A673 (cell line): ENCODE results near the gene SNX30. TPM values are rescaled to one million over a fixed set of nuclear protein-coding genes. Genes with fewer than 3 reads are reported as not detected.

Source experiments
- BruUV-seq: library from RNA; stranded (reverse); fragments of 400-500 nt; replicated peaks from 2 replicates; lab custom pipeline; 2021; lab: Mats Ljungman, UMichigan
- CTCF ChIA-PET: fragments of 300-600 bp; sonication (Branson Sonifier 250); formaldehyde crosslinking; loops from one replicate; lab custom pipeline; 2022; ENCODE audit warnings: antibody characterized with exemption; lab: Charles Lee
- POLR2A ChIA-PET: fragments of 300-600 bp; sonication (Branson Sonifier 250); formaldehyde crosslinking; loops from one replicate; lab custom pipeline; 2022; ENCODE audit warnings: antibody characterized with exemption; ENCODE audit not compliant: low non-redundant PET; lab: Charles Lee
- DNase-seq: peaks from one replicate; pipeline ENCODE4 v3.0.0-alpha.2; 2015; ENCODE audit warnings: low spot score
- H3K27ac ChIP-seq: fragments of 200-600 bp; sonication (generic); 2 replicates; pipeline ENCODE4 v1.5.1; 2016; ENCODE audit warnings: mixed run types, low read depth, mild to moderate bottlenecking, mixed read lengths, antibody characterized with exemption, low read length; ENCODE audit not compliant: poor library complexity, severe bottlenecking
- H3K27me3 ChIP-seq: fragments of 200-600 bp; sonication (generic); replicated peaks from 2 replicates; pipeline ENCODE4 v1.6.1; 2017; ENCODE audit warnings: mixed run types, low read depth, mild to moderate bottlenecking, mixed read lengths, antibody characterized with exemption, low read length; ENCODE audit not compliant: insufficient read depth, poor library complexity
- H3K36me3 ChIP-seq: fragments of 200-600 bp; sonication (generic); 2 replicates; pipeline ENCODE4 v1.6.1; 2016; ENCODE audit warnings: mixed run types, mild to moderate bottlenecking, mixed read lengths, antibody characterized with exemption, low read length; ENCODE audit not compliant: insufficient read depth, poor library complexity, severe bottlenecking
- H3K4me1 ChIP-seq: fragments of 200-600 bp; sonication (generic); 2 replicates; pipeline ENCODE4 v1.6.1; 2017; ENCODE audit warnings: mixed run types, mild to moderate bottlenecking, mixed read lengths, antibody characterized with exemption, low read length; ENCODE audit not compliant: insufficient read depth, poor library complexity, severe bottlenecking
- H3K4me3 ChIP-seq: fragments of 200-600 bp; sonication (generic); 2 replicates; pipeline ENCODE4 v1.5.1; 2016; ENCODE audit warnings: low read depth, mixed run types, mild to moderate bottlenecking, mixed read lengths, low read length; ENCODE audit not compliant: poor library complexity, severe bottlenecking
- H3K9me3 ChIP-seq: fragments of 200-600 bp; sonication (generic); 2 replicates; pipeline ENCODE4 v1.6.1; 2016; ENCODE audit warnings: mixed run types, low read depth, mild to moderate bottlenecking, mixed read lengths, antibody characterized with exemption, low read length; ENCODE audit not compliant: poor library complexity, severe bottlenecking
- CTCF ChIP-seq: fragments of 300-800, 200-600 bp; sonication (generic); conservative IDR thresholded peaks from 2 replicates; pipeline ENCODE4 v1.5.1; 2017; ENCODE audit warnings: low read depth, mild to moderate bottlenecking, antibody characterized with exemption, low read length, moderate library complexity, mixed read lengths
- EZH2 ChIP-seq: fragments of 200-600 bp; sonication (generic); IDR thresholded peaks from 2 replicates; pipeline ENCODE4 v1.6.1; 2017; ENCODE audit warnings: borderline replicate concordance, low read depth, mild to moderate bottlenecking, mixed read lengths, antibody characterized with exemption, low read length; ENCODE audit not compliant: poor library complexity, severe bottlenecking
- intact Hi-C: fragments of 100-400 bp; cut with micrococcal nuclease; formaldehyde crosslinking; loops from one replicate; pipeline ENCODE4 v1.10.0; 2022; ENCODE audit not compliant: unreplicated experiment
- total RNA-seq: library from RNA; stranded (reverse); gene quantifications from 2 replicates; pipeline ENCODE4 v1.2.3, GENCODE V29; 2021

Gene SNX30
- total RNA-seq, 1 experiment from 2014 or later: 6.1 TPM

- TF ChIP-seq EZH2: no peak
- TF ChIP-seq CTCF: no peak
- no peaks in the 10 kb centered on the region for H3K36me3 ChIP-seq
- ChIA-PET CTCF (no interaction called here), POLR2A (no interaction called here)
- H3K4me3 ChIP-seq: no peak overlapping the region
- no peaks in the 10 kb centered on the region for H3K9me3 ChIP-seq
- intact Hi-C loops: no loop called here
- H3K27me3 ChIP-seq: no peaks in the 10 kb centered on the region
- no peaks in the 10 kb centered on the region for H3K4me1 ChIP-seq
- no peak for DNase-seq
- no TSS peak for BruUV-seq
- H3K27ac ChIP-seq: no peak overlapping the region
Observed at GRCh38 chr9:112884101-112884500, 133.5 kb downstream of the SNX30 start.

- no peaks in the 10 kb centered on the region for H3K4me1 ChIP-seq
- H3K36me3 ChIP-seq: no peaks in the 10 kb centered on the region
- CTCF ChIA-PET: no interaction called here
- BruUV-seq: no TSS peak
- TF ChIP-seq EZH2: no peak
- TF ChIP-seq CTCF: no peak
- intact Hi-C loops: no loop called here
- no peak for DNase-seq
- H3K9me3 ChIP-seq: no peaks in the 10 kb centered on the region
- no peak overlapping the region for H3K4me3 ChIP-seq
- no peaks in the 10 kb centered on the region for H3K27me3 ChIP-seq
- POLR2A ChIA-PET: no interaction called here
- no peak overlapping the region for H3K27ac ChIP-seq
Observed at GRCh38 chr9:112884721-112885120, 134.2 kb downstream of the SNX30 start.

GRCh38 chr9:112885324-112885723, 134.8 kb downstream of the SNX30 start:
- ChIA-PET CTCF (no interaction called here), POLR2A (no interaction called here)
- Histone ChIP-seq H3K9me3 (no peaks in the 10 kb centered on the region), H3K36me3 (no peaks in the 10 kb centered on the region), H3K27me3 (peaks cover 4% of the 10 kb centered on the region), H3K4me1 (no peaks in the 10 kb centered on the region), H3K27ac (no peak overlapping the region), H3K4me3 (no peak overlapping the region)
- intact Hi-C loops: no loop called here
- DNase-seq: no peak
- TF ChIP-seq CTCF: no peak
- no peak for TF ChIP-seq EZH2
- no TSS peak for BruUV-seq
